Nephron (organoid): ENCODE measurements around the gene PLOD3.
"Not testable (repeated sequence)": the region's sequence is repeated elsewhere in the genome, so short reads cannot be mapped to it uniquely, and the experiment has no call there.

Experiments used
- H3K27ac Mint-ChIP-seq, 3 experiments: 2 replicates each; pipeline ENCODE4 v1.8.0; 2020; ENCODE audit warnings: mixed read lengths in 3 of 3, mild to moderate bottlenecking in 2 of 3, moderate library complexity in 1 of 3
- H3K27me3 Mint-ChIP-seq: 2 replicates; pipeline ENCODE4 v1.8.0; 2021; ENCODE audit warnings: low read depth, mild to moderate bottlenecking, moderate library complexity, mixed read lengths
- H3K36me3 Mint-ChIP-seq: 2 replicates; pipeline ENCODE4 v1.8.0; 2020; ENCODE audit warnings: low read depth, mixed read lengths
- H3K4me1 Mint-ChIP-seq: 2 replicates; pipeline ENCODE4 v1.8.0; 2020; ENCODE audit warnings: mixed read lengths
- H3K4me3 Mint-ChIP-seq, 3 experiments: 2 replicates each; pipeline ENCODE4 v1.8.0; 2020; ENCODE audit warnings: mild to moderate bottlenecking in 3 of 3, mixed read lengths in 3 of 3, moderate library complexity in 2 of 3
- H3K9me3 Mint-ChIP-seq: 2 replicates; pipeline ENCODE4 v1.8.0; 2020; ENCODE audit warnings: mixed read lengths
- TF ChIP-seq, protein P1 (sequence below), 3 experiments: fragments of 200-600 bp; sonication (generic); IDR thresholded peaks; one replicate each; pipeline ENCODE4 v1.5.0; 2021; ENCODE audit warnings: antibody characterized with exemption in 3 of 3; ENCODE audit not compliant: unreplicated experiment in 3 of 3

The PLOD3 gene

GRCh38 chr7:101217388-101218235 is at the start of gene PLOD3, which contains the start of gene ZNHIT1:
Gene PLOD3 (minus strand): TSS chr7:101217581. CDS start chr7:101217274, 307 bp downstream.
Gene ZNHIT1 (plus strand): TSS chr7:101218165. CDS start chr7:101218196, 31 bp downstream.
- Mint-ChIP-seq H3K27ac (peak within 1 kb of the TSS; percentile 72 to 93 (median 91)), H3K4me1 (peaks cover 31% of the 10 kb centered on the region), H3K27me3 (no peaks in the 10 kb centered on the region), H3K4me3 (peak within 1 kb of the TSS; percentile 95 to 97 (median 95)), H3K36me3 (peaks cover 27% of the 10 kb centered on the region), H3K9me3 (no peaks in the 10 kb centered on the region)
- TF ChIP-seq, protein P1, sequence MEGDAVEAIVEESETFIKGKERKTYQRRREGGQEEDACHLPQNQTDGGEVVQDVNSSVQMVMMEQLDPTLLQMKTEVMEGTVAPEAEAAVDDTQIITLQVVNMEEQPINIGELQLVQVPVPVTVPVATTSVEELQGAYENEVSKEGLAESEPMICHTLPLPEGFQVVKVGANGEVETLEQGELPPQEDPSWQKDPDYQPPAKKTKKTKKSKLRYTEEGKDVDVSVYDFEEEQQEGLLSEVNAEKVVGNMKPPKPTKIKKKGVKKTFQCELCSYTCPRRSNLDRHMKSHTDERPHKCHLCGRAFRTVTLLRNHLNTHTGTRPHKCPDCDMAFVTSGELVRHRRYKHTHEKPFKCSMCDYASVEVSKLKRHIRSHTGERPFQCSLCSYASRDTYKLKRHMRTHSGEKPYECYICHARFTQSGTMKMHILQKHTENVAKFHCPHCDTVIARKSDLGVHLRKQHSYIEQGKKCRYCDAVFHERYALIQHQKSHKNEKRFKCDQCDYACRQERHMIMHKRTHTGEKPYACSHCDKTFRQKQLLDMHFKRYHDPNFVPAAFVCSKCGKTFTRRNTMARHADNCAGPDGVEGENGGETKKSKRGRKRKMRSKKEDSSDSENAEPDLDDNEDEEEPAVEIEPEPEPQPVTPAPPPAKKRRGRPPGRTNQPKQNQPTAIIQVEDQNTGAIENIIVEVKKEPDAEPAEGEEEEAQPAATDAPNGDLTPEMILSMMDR (IDR thresholded peaks at IDR 0.05; ENCODE audit: unreplicated experiment in 3 of 3), result peak in 1 of 3 experiments; percentile 36

DNA sequence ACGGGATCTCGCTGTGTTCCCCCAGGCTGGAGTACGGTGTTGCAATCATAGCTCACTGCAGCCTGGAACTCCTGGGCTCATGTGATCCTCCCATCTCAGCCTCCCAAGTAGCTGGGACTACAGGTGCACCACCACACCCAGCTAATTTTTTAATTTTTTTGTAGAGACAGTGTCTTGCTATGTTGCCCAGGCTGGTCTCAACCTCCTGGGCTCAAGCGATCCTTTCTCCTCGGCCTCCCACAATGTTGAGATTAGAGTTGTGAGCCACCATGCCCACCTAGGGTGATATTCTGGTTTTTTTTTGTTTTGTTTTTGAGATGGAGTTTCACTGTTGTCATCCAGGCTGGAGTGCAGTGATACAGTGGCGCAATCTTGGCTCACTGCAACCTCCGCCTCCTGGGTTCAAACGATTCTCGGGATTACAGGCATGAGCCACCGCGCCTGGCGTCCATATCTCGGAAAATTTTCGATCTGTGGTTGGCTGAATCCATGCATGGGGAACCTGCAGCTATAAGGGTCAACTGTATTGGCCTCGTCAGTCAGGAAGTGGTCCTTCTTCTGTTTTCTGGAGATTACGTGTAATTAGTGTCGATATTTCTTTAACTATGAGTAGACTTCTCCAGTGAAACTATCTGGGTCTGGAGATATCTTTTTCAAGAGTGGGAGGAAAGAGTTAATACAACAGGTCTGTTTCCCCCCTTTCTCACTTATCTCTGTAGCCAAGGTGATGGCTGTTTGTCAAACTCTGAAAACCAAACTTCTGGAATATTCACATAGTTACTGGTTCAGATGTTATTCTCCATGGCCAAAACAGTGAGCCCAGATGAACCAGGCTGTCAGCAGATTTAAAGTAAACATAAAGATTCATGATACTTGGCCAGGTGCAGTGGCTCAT is 48.5 kb upstream of the PLOD3 start:
- Mint-ChIP-seq H3K9me3 (no peaks in the 10 kb centered on the region), H3K4me1 (peaks cover 4% of the 10 kb centered on the region), H3K27me3 (no peaks in the 10 kb centered on the region), H3K4me3 (no peak overlapping the region), H3K36me3 (no peaks in the 10 kb centered on the region), H3K27ac (peak overlapping the region in 1 of 3 experiments; percentile 23)
- TF ChIP-seq, protein P1 (IDR thresholded peaks at IDR 0.05; ENCODE audit: unreplicated experiment in 3 of 3), result no peak

DNA sequence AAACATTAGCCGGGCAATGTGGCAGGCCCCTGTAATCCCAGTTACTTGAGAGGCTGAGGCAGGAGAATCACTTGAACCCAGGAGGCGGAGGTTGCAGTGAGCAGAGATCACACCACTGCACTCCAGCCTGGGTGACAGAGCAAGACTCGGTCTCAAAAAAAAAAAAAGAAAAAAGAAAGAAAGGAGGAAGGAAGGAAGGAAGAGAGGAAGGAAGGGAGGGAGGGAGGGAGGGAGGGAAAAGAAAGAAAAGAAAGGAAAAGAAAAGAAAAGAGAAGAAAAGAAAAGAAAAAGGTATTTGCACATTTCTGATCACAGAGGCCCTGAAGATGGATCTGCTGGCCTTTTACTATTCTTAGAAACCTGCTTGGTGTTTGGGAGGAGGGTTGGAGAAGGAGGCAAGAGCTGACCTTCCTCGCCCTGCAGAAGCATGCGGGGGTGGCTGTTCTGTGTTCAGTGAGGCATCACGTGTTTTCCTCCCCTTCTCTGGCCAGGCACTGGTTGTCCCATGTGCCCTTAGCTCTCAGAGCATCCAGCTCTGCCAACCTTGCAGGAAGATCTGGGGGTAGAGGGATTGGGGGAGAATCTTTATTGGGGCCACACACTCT is 46.8 kb upstream of the PLOD3 start:
- not testable (repeated sequence) for H3K9me3 Mint-ChIP-seq, H3K4me3 Mint-ChIP-seq, H3K4me1 Mint-ChIP-seq, H3K27me3 Mint-ChIP-seq, H3K36me3 Mint-ChIP-seq
- H3K27ac Mint-ChIP-seq, result peak overlapping the region; percentile 66 to 93 (median 80)

GRCh38 chr7:101258243-101258731 is 40.9 kb upstream of the PLOD3 start:
- Mint-ChIP-seq H3K4me3 (peak overlapping the region in 1 of 3 experiments; percentile 23), H3K36me3 (no peaks in the 10 kb centered on the region)

DNA sequence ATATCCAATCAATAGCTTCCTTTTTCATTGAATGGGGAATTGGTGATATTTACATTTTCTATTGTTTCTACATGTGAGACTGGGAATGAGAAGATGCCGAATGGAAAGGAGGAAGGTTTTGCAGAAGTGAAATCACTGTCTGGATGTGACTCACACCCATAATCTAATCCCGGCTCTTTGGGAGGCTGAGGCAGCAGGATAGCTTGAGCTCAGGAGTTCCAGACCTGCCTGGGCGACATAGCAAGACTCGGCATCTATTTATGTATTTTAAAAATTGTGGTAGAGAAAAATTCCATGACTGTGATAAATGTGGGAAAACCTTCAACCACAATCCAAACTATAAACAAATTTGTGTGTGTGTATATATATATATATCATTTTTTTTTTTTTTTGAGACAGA is 38.4 kb upstream of the PLOD3 start:
- no peak overlapping the region for H3K27ac Mint-ChIP-seq
- H3K36me3 Mint-ChIP-seq, result peaks cover 6% of the 10 kb centered on the region

More at GRCh38 chr7:101258243-101258731, 40.9 kb upstream of the PLOD3 start:
- Mint-ChIP-seq H3K9me3 (no peaks in the 10 kb centered on the region), H3K27me3 (peaks cover 11% of the 10 kb centered on the region), H3K27ac (peak overlapping the region in 1 of 3 experiments; percentile 63), H3K4me1 (no peaks in the 10 kb centered on the region)
- TF ChIP-seq, protein P1 (IDR thresholded peaks at IDR 0.05; ENCODE audit: unreplicated experiment in 3 of 3), result no peak

GRCh38 chr7:101253199-101253598 is 35.8 kb upstream of the PLOD3 start:
- Mint-ChIP-seq H3K27me3 (peaks cover 11% of the 10 kb centered on the region), H3K36me3 (peaks cover 11% of the 10 kb centered on the region), H3K4me1 (peaks cover 15% of the 10 kb centered on the region), H3K4me3 (peak overlapping the region; percentile 56 to 98 (median 72))
- not testable (repeated sequence) for H3K27ac Mint-ChIP-seq, H3K9me3 Mint-ChIP-seq

More for the DNA sequence above, 38.4 kb upstream of the PLOD3 start:
- H3K27me3 Mint-ChIP-seq, result peaks cover 11% of the 10 kb centered on the region
- no peak overlapping the region for H3K4me3 Mint-ChIP-seq
- TF ChIP-seq, protein P1 (IDR thresholded peaks at IDR 0.05; ENCODE audit: unreplicated experiment in 3 of 3), result no peak
- no peaks in the 10 kb centered on the region for H3K9me3 Mint-ChIP-seq
- peaks cover 9% of the 10 kb centered on the region for H3K4me1 Mint-ChIP-seq
